ENCODE data around the gene HERC2. TPM values are rescaled to one million over a fixed set of nuclear protein-coding genes. Genes with fewer than 3 reads are reported as not detected.
"Not testable (repeated sequence)": the region's sequence is repeated elsewhere in the genome, so short reads cannot be mapped to it uniquely, and the experiment has no call there.

The HERC2 gene, protein sequence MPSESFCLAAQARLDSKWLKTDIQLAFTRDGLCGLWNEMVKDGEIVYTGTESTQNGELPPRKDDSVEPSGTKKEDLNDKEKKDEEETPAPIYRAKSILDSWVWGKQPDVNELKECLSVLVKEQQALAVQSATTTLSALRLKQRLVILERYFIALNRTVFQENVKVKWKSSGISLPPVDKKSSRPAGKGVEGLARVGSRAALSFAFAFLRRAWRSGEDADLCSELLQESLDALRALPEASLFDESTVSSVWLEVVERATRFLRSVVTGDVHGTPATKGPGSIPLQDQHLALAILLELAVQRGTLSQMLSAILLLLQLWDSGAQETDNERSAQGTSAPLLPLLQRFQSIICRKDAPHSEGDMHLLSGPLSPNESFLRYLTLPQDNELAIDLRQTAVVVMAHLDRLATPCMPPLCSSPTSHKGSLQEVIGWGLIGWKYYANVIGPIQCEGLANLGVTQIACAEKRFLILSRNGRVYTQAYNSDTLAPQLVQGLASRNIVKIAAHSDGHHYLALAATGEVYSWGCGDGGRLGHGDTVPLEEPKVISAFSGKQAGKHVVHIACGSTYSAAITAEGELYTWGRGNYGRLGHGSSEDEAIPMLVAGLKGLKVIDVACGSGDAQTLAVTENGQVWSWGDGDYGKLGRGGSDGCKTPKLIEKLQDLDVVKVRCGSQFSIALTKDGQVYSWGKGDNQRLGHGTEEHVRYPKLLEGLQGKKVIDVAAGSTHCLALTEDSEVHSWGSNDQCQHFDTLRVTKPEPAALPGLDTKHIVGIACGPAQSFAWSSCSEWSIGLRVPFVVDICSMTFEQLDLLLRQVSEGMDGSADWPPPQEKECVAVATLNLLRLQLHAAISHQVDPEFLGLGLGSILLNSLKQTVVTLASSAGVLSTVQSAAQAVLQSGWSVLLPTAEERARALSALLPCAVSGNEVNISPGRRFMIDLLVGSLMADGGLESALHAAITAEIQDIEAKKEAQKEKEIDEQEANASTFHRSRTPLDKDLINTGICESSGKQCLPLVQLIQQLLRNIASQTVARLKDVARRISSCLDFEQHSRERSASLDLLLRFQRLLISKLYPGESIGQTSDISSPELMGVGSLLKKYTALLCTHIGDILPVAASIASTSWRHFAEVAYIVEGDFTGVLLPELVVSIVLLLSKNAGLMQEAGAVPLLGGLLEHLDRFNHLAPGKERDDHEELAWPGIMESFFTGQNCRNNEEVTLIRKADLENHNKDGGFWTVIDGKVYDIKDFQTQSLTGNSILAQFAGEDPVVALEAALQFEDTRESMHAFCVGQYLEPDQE (N-terminal part only)
- polyA plus RNA-seq (2013, experiment 1 of 2; ENCODE audit: insufficient read length), result 38.3 TPM
- polyA plus RNA-seq (2013, experiment 2 of 2; ENCODE audit: insufficient read length), result 24.5 TPM

DNA sequence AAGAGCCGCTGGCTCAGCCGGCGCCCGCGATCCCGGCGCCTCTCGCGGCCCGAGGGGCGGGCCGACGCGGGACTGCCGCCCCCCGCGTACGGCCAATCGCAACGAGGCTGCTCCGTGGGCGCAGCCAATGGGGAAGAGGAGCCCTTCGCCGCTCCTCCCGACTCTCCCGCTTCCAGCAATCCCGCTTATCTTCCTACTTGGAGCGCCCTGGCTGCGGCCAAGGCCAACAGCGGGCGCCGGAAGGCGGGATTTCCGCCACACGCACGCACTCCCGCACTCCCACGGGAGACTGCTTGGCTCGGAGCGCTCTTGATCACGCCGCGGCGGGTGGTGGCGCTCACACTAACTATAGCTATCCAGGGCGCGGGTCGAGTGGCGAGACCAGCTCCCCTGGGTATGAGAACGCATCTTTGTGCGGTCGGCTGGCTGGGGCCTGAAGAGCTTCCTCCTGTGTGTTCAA, at the start of gene HERC2:
Gene HERC2 (minus strand): TSS at position 51 of the 460 bp plus-strand sequence. CDS start 746 bp downstream, outside the sequence.
- not testable (repeated sequence) for DNase-seq

DNA sequence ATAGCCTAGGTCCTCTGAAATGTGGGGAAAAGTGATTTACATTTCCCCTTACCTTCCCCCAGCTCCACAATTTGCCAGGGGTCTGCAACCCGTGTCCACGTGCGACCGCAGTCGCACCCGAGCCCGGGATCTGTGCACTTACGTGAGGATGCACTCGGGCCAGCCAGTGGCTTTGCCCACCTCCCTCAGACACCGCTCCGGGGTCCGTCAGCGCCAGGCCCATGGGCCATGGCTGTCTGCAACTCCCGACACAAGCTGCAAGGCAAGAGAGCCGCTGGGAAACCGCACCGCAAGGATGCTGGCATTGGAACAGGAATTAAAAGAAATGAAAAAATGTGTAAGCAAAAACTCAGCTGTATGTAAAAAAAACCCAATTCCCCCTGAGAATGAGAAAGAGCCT, 43.5 kb upstream of the HERC2 start:
- not testable (repeated sequence) for DNase-seq

DNA sequence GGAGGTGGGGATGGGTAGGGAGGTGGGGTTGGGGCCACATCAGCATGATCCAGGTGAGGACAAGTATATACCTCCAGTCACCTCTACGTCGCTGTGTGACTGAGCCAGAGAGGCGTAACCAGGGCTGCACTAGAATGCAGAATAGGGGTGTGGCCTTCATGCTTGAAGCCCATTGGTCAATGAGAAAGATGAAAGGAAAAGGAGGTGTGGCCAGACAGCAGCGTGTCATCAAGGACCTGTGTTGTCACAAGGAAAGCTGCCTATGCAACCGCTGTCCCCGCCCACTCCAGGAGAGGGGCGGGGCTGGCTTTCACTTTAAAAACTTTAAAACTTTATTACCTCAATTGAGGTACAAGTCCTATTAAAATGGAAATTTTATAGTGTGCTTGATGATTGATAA, 36.0 kb upstream of the HERC2 start, which contains the start of gene GOLGA6L24:
Gene GOLGA6L24 (minus strand): TSS at position 101 of the 400 bp plus-strand sequence. CDS start 61 bp downstream, at position 40.
- DNase-seq, result not testable (repeated sequence)

DNA sequence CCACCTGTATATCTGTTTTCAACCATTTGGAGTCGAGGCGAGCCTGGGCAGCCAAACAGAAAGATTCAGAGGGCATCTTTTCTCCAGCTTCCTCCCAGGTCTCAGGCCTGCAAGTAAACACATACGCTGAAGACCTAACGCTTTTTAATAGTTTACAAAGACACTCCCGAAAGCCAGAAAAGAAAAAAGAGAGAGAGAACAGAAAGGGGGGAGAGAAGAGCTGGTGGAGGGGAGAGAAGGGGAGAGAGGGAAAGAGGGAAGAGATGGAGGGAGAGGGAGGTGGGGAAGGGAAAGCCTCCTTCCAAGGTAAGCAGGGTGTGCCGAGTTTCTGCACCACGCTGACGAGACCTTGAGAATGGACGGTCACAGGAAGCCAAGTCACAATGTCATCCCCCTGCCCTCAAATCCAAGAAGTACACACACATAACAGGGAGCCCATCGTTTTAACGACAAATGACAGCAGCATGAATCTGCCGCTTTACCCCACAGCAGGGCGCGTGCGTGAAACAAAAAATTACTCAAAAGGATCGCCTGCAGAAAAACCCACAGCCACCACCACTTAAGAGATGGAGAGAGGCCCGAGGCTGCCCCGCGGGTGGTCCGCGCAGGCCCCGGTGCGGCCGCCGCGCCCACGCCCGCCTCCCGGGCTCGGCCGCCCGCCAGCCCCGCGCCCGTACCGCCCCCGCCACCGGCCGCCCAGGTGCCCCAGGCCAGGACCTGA, 461 bp downstream of the HERC2 start:
- not testable (repeated sequence) for DNase-seq

DNA sequence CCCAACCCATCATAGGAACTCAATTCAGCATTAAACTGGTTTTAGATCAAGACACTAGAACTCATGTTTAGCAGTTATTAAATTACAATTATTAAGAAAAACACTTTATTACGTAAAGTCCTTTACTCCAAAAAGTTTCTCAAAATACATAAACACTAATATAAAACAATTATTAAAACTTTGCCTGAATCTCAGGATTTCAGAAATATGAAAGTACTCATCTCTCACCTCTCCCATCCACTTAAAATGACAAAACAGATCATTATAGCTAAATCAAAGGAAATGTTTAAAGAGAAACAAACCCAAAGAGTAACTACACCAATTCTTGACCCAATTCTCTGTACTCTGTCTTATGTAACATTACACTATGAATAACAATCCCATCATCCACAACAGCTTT, 2.3 kb downstream of the HERC2 start:
- DNase-seq, result not testable (repeated sequence)

DNA sequence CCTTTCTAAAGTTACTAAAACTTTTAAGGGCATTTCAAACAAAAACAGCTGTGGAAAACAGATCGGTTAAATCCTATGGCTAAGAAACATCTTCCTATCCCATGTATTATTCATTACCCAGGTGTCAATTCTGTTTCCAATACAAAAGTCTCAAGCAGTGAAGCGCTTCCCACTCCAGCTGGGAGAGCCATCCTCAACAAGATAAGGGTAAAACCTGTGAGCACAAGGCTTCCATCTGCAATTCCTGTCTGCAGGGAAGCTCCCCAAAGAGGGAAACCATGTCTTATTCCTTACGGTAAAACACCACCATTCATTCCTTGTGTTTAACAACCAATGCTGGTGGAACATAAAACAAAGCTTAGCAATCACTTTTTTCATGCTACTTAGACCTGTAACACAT, 3.2 kb downstream of the HERC2 start:
- DNase-seq, result not testable (repeated sequence)

DNA sequence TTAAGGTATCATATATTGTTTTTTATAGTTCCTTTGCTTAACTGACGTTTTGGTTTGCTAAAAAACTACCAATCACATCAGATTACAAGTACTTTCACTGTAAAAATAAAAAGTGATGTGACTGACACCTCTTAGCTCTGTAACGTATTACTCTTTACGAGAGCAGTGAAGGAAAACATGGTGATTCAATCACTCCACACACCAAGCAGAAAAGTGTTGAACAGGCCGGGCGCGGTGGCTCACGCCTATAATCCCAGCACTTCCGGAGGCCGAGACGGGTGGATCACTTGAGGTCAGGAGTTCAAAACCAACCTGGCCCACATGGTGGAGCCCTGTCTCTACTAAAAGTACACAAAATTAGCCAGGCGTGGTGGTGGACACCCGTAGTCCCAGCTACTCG, 3.9 kb downstream of the HERC2 start:
- not testable (repeated sequence) for DNase-seq

DNA sequence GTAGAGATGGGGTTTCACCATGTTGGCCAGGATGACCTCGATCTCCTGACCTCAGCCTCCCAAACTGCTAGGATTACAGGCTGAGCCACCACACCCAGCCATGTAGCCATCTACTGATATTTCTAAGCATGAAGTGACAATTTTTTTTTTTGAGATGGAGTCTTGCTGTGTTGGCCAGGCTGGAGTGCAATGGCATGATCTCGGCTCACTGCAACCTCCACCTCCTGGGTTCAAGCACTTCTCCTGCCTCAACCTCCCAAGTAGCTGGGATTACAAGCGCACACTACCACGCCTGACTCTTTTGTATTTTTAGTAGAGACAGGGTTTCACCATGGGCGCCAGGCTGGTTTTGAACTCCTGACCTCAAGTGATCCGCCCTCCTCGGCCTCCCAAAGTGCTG, 5.0 kb downstream of the HERC2 start:
- not testable (repeated sequence) for DNase-seq

DNA sequence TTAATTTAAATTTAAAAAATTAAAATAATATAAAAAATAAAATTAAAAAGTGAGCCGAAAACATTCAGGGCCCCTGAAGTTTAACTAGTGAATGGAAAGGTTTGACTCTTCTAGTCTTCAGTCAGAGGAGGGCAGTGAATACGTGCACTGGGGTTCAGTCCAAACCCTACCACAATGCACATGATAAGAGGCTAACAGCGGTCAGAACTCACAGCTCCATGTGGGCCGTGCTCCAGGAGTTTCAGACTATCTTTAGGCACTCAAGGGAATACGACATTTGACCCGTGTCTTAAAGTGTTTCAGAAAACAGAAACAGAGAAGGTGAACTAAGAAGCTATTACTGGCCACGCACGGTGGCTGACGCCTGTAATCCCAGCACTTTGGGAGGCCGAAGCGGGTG, 11.5 kb downstream of the HERC2 start:
- not testable (repeated sequence) for DNase-seq

DNA sequence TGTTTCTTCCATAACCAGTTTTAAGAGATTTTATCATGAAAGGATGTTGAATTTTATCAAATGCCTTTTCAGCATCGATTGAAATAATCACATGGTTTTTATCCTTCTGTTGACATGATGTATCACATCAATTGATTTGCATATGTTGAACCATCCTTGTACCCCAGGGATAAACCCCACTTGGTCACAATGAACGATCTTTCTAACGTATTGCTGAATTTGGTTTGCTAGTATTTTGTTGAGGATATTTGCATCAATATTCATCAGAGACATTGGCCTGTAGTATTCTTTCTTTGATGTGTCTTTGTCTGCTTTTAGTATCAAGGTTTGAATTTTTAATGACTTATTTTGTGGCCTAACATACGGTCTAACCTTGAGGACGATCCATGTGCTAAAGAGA, 13.3 kb downstream of the HERC2 start:
- DNase-seq, result not testable (repeated sequence)

DNA sequence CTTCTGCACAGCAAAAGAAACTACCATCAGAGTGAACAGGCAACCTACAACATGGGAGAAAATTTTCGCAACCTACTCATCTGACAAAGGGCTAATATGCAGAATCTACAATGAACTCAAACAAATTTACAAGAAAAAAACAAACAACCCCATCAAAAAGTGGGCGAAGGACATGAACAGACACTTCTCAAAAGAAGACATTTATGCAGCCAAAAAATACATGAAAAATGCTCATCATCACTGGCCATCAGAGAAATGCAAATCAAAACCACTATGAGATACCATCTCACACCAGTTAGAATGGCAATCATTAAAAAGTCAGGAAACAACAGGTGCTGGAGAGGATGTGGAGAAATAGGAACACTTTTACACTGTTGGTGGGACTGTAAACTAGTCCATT, 16.3 kb downstream of the HERC2 start:
- not testable (repeated sequence) for DNase-seq

DNA sequence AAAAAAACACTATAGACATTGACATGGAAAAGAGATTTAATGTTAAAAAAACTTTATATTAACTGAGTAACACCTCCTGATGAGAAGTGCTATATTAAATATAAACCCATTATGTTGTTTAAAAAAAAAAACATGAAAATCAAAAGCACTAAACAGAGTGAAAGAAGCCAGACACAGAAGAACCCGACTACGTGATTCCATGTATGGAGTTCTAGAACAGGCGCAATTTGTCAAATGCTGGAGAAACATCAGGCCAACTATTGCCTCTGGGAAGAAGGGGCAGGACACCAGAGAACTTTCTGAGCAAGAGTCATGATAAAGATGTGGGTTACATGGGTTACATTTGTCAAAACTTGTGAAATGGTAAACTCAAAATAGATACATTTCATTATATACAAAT, 24.5 kb downstream of the HERC2 start:
- not testable (repeated sequence) for DNase-seq

DNA sequence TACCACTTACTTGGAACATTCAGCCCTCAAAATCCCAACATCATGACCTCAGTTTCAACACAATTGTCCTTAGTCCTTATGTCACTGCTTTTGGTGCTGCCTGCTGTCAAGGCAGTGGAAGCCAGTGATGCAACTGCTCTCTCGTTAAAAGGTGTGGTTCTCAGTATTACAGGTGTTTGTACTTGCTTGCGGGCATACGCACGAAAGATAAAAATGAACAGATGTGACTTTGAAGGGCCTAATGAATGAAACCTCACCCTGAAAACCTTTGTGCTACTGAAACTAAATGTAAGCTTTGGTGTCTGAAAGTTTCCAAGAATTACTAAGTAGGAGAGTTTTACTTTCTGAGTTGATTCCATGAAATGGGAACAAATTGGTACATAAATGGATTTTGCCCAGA, 25.2 kb downstream of the HERC2 start:
- not testable (repeated sequence) for DNase-seq

DNA sequence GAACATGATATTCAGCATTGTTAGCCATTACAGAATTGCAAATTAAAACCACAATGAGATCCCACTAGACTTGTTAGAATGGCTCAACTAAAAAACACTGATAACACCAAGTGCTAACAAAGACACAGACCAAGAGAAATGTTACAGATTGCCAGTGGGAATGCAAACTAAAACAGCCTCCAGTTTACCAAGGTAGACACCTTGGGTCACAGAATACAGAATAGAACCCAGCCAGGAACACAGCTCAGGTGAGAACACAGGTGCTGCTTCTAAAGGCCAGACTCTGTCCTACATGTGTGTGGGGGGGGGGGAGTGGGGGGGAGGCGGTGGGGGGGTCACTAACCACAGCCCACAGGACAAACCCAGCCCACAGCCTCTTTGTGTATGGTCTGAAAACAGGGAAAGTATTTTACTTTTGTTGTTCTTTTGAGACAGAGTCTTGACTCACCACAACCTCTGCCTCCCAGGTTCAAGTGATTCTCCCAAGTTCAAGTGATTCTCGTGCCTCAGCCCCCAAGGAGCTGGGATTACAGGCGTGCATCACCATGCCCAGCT, 26.9 kb downstream of the HERC2 start:
- DNase-seq, result peak; percentile 27

DNA sequence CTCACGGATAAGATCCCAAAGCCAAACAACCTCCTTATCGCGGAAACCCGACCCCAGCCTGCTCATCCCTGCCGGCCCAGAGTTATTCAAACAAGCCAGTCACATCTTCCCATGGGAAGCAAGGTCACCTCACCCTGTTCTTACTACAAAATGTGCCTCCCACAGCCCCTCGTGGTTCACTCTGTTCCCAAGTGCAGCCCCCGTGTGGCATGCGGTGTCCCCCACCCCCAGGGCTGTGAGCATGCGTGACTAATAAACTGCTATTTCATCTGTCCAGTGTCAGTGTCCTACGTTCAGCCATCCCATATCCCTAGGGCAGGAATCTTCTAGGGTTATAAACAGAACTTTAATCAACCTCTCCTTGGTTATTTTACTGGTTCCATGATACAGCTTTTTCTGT, 27.4 kb downstream of the HERC2 start:
- peak; percentile 4 for DNase-seq

DNA sequence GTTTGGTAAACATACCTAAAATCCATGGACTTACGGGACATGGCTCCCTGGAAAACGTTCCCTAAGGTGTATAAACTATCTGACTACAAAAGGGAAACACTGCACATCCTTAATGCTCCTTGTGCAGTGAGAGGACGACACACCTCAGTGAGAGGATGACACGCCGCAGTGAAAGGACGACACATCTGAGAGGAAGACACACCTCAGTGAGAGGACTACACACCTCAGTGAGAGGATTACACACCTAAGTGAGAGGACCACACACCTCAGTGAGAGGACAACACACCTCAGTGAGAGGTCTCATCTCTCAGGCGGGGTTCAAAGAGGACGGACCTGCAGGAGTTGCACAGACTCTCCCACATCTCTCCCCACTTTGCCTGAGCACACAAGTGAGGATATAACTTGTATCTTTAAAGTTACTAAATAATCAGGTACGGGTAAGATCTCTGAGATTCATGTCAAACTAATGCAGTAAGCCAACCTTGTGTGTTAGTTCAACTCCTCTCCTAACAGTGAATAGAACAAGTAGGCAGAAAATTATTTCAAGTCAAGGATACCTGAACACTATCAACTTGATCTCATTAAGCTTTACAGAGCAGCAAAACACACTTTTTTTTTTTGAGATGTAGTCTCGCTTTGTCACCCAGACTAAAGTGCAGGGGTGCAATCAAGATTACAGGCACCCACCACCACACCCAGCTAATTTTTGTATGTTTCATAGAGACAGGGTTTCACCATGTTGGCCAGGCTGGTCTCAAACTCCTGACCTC, 32.1 kb downstream of the HERC2 start:
- no peak for DNase-seq

DNA sequence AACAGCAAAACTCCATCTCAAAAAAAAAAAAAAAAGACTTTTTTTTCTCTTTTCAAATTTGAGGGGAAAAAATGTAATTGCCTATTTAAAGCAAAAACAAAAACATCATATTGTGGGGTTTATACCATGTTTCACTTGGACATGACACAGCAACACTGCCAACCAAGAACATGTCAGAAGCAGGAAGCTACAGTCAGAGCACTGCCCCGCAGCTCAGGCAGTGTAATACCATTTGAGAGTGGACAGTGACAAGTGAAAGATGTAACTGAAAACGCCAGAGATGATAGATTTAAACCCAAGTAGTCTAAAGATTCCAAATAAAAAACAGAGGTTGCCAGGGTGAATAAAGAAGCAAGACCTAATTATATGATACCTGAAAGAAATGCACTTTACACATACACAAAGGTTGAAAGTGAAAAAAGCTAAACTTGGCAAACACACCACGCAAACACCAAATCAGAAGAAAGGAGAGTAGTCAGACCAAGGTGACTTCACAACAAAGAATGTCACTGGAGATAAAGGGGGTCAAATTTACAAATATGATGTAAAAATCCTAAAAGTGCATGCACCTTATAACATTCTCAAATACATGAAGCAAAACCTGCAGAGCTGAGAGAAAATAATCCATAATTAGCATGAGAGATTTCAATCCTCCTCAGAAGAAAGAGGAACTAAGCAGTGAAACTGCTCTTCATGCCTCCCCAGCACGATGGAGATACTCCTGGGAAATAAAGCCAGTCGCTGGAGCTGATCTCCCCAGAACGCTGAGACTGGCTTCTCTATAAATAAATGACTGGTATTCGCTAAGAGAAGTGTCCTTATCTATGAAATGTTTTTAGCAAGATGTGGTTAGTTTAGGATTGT, 32.9 kb downstream of the HERC2 start:
- DNase-seq, result not testable (repeated sequence)

DNA sequence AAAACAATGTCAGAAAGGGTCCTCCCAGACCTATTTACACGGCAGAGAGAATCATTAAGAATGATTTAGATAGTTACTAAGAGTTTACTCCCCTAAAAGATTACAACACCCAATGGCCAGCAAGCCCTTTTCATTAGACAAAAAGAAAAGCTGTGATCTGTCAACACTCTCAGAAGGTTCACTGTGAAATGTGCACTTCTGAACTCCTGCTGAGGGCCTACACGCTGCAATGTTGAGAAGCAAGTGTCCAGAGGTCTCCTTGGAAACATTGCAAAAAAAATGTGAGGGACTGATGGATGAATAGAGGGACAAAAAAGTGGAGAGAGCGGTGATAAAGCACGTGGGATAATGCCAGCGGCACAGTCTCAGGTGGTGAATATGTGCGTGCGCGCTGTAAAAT, 35.3 kb downstream of the HERC2 start:
- DNase-seq, result not testable (repeated sequence)

DNA sequence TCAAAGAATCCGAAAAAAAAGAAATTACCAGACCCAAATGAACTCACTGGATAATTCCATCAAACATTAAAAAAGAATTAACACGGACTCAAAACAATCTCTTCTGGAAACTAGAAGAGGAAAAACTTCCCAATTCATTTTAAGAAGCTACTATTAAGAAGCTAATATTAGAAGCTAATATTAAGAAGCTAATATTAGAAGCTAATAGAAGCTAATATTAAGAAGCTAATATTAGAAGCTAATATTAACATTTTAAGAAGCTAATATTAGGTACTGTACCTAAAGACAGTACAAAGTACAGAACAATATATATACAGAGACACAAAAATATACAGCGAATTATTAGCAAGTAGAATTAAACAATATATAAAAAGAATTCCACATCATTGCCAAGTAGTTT, 35.9 kb downstream of the HERC2 start:
- DNase-seq, result no peak

Data from fibroblast of skin of back (primary cell).